ENCODE data around the gene PPME1. TPM values are rescaled to one million over a fixed set of nuclear protein-coding genes. Genes with fewer than 3 reads are reported as not detected.
A peak's percentile ranks its signal among the peaks of the same experiment; 100 is the strongest.

Gene PPME1
- total and polyA plus RNA-seq, 2 experiments from 2014 or later = 43.6 to 62.1 TPM

- 54 to 61% methylated on average over 5 of the region's 5 CpGs for WGBS, 2 experiments (ENCODE audit: low coverage in 1 of 2, low lambda C conversion rate in 2 of 2, missing lambda C conversion rate in 2 of 2)
- Histone ChIP-seq H3K4me1 (ENCODE audit: insufficient read depth) (peaks cover 34% of the 10 kb centered on the region), H4K20me1 (ENCODE audit: insufficient read depth) (no peaks in the 10 kb centered on the region), H3K9ac (no peak overlapping the region), H3K4me3 (no peak overlapping the region), H3K36me3 (ENCODE audit: low read depth) (no peaks in the 10 kb centered on the region), H3K9me2 (ENCODE audit: insufficient read depth) (no peaks in the 10 kb centered on the region), H3F3A (ENCODE audit: insufficient read depth) (peaks cover 45% of the 10 kb centered on the region), H3K4me2 (ENCODE audit: unreplicated experiment) (no peak overlapping the region), H3K27ac (peak overlapping the region; percentile 14; the same call in 1 of the 2 replicates), H3K79me2 (ENCODE audit: insufficient read depth) (no peaks in the 10 kb centered on the region), H2AFZ (no peak overlapping the region), H3K9me3 (ENCODE audit: low read depth) (no peaks in the 10 kb centered on the region), H3K27me3 (replicated peaks; ENCODE audit: insufficient read depth) (no peaks in the 10 kb centered on the region)
- peak; percentile 54 for DNase-seq
- in situ Hi-C loops (cut with MboI) = no loop called here
- TF ChIP-seq EZH2phosphoT487 (IDR thresholded peaks at IDR 0.05; ENCODE audit: insufficient read depth, low read depth) (no peak), EZH2 (IDR thresholded peaks at IDR 0.05; ENCODE audit: insufficient read depth, poor library complexity, severe bottlenecking) (no peak)
Measured at GRCh38 chr11:74282914-74283371, 111.9 kb downstream of the PPME1 start.

GRCh38 chr11:74283580-74284180 lies 112.6 kb downstream of the PPME1 start:
- 53 to 64% methylated on average over 3 of the region's 3 CpGs for WGBS, 2 experiments (ENCODE audit: low coverage in 1 of 2, low lambda C conversion rate in 2 of 2, missing lambda C conversion rate in 2 of 2)
- Histone ChIP-seq H3K9ac (no peak overlapping the region), H2AFZ (no peak overlapping the region), H3K79me2 (ENCODE audit: insufficient read depth) (no peaks in the 10 kb centered on the region), H3K9me3 (ENCODE audit: low read depth) (no peaks in the 10 kb centered on the region), H3K27ac (peak overlapping the region; percentile 34), H3K4me1 (ENCODE audit: insufficient read depth) (peaks cover 33% of the 10 kb centered on the region), H4K20me1 (ENCODE audit: insufficient read depth) (no peaks in the 10 kb centered on the region), H3K9me2 (ENCODE audit: insufficient read depth) (no peaks in the 10 kb centered on the region), H3K4me3 (no peak overlapping the region), H3F3A (ENCODE audit: insufficient read depth) (peaks cover 45% of the 10 kb centered on the region), H3K36me3 (ENCODE audit: low read depth) (no peaks in the 10 kb centered on the region), H3K4me2 (ENCODE audit: unreplicated experiment) (no peak overlapping the region), H3K27me3 (replicated peaks; ENCODE audit: insufficient read depth) (no peaks in the 10 kb centered on the region)
- in situ Hi-C loops (cut with MboI) = no loop called here
- TF ChIP-seq EZH2phosphoT487 (IDR thresholded peaks at IDR 0.05; ENCODE audit: insufficient read depth, low read depth) = no peak
- peak; percentile 11 for DNase-seq

DNA sequence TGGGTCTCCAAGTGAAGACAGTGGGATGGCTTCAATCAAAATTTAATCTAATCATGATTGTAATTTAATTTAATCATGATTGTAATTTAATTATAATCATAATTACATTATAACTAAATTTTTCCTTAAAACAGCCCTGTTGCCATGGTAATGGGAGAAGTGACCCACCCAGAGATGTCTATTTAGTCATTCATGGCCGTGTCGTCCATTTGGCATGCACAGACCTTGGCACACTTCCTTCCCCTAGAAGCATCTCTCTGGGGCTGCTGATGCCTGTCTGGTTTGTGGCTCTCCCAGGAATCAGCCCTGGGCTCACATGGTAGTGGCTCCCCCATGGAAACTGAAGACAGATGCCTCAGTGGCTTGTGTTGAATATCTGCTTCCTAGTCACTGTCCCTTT lies 113.4 kb downstream of the PPME1 start:
- Histone ChIP-seq H3K4me1 (ENCODE audit: insufficient read depth) (peaks cover 26% of the 10 kb centered on the region), H3K27ac (peak overlapping the region; percentile 34), H3K4me2 (ENCODE audit: unreplicated experiment) (no peak overlapping the region), H3K9me3 (ENCODE audit: low read depth) (no peaks in the 10 kb centered on the region), H3K36me3 (ENCODE audit: low read depth) (no peaks in the 10 kb centered on the region), H4K20me1 (ENCODE audit: insufficient read depth) (no peaks in the 10 kb centered on the region), H3K4me3 (no peak overlapping the region), H3K9ac (no peak overlapping the region), H3K79me2 (ENCODE audit: insufficient read depth) (no peaks in the 10 kb centered on the region), H3K9me2 (ENCODE audit: insufficient read depth) (no peaks in the 10 kb centered on the region), H3K27me3 (replicated peaks; ENCODE audit: insufficient read depth) (no peaks in the 10 kb centered on the region), H3F3A (ENCODE audit: insufficient read depth) (peaks cover 43% of the 10 kb centered on the region), H2AFZ (no peak overlapping the region)
- TF ChIP-seq EZH2 (IDR thresholded peaks at IDR 0.05; ENCODE audit: insufficient read depth, poor library complexity, severe bottlenecking) (no peak), EZH2phosphoT487 (IDR thresholded peaks at IDR 0.05; ENCODE audit: insufficient read depth, low read depth) (no peak)
- in situ Hi-C loops (cut with MboI) = no loop called here
- WGBS, 2 experiments (ENCODE audit: low coverage in 1 of 2, low lambda C conversion rate in 2 of 2, missing lambda C conversion rate in 2 of 2) = 14 to 22% methylated on average over 2 of the region's 2 CpGs
- DNase-seq = peak; percentile 52

GRCh38 chr11:74288161-74288560 lies 117.1 kb downstream of the PPME1 start:
- Histone ChIP-seq H3K79me2 (ENCODE audit: insufficient read depth) (no peaks in the 10 kb centered on the region), H3K9me2 (ENCODE audit: insufficient read depth) (no peaks in the 10 kb centered on the region), H3K9ac (peak overlapping the region; percentile 58), H3K4me3 (no peak overlapping the region), H3K36me3 (ENCODE audit: low read depth) (no peaks in the 10 kb centered on the region), H3K4me1 (ENCODE audit: insufficient read depth) (peaks cover 19% of the 10 kb centered on the region), H4K20me1 (ENCODE audit: insufficient read depth) (no peaks in the 10 kb centered on the region), H3K27me3 (replicated peaks; ENCODE audit: insufficient read depth) (no peaks in the 10 kb centered on the region), H3F3A (ENCODE audit: insufficient read depth) (peaks cover 22% of the 10 kb centered on the region), H2AFZ (peak overlapping the region; percentile 6; the same call in 1 of the 2 replicates), H3K27ac (peak overlapping the region; percentile 85), H3K4me2 (ENCODE audit: unreplicated experiment) (peak overlapping the region; percentile 42), H3K9me3 (ENCODE audit: low read depth) (no peaks in the 10 kb centered on the region)
- 0% methylated on average over 1 of the region's 1 CpG for WGBS, 2 experiments (ENCODE audit: low coverage in 1 of 2, low lambda C conversion rate in 2 of 2, missing lambda C conversion rate in 2 of 2)
- peak; percentile 97 for DNase-seq
- no peak for TF ChIP-seq EZH2phosphoT487 (IDR thresholded peaks at IDR 0.05; ENCODE audit: insufficient read depth, low read depth)
- TF ChIP-seq EZH2 (IDR thresholded peaks at IDR 0.05; ENCODE audit: insufficient read depth, poor library complexity, severe bottlenecking) = no peak
- in situ Hi-C loops (cut with MboI) = no loop called here
